Measurements from ENCODE around the gene TRIM38.
"Not testable (repeated sequence)": the region's sequence is repeated elsewhere in the genome, so short reads cannot be mapped to it uniquely, and the experiment has no call there.

TRIM38 gene

DNA sequence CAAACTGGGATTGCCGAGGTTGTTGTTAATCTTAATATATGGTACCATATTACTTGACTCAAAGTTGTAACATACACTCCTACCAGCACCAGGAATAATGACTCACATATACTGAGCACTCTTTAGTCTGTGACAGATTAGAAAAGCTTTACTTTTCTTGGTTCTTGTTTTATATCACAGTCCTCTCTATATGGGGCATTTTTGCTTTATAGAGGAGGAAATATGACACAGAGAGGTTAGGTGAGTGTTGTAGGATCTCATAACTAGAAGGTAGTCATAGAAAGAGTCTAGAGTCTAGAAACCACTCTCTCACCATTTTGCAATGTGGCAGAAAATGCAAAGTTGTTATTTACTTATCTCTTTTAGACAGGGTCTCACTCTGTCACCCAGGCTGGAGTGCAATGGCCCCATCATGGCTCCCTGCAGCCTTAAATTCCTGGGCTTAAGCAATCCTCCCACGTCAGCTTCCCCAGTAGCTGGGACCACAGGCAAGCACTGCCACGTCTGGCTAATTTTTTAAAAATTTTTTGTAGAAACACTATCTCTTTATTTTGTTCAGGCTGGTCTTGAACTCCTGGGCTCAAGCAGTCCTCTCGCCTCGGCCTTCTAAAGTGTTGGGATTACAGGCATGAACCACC is 13.4 kb downstream of the TRIM38 start:
- Histone ChIP-seq H3K9ac (ENCODE audit: low read depth, low read length) (no peak overlapping the region), H3K9me3 (ENCODE audit: insufficient read depth, low read depth, low read length) (no peaks in the 10 kb centered on the region), H3K4me1 (ENCODE audit: insufficient read depth, low read length) (peaks cover 3% of the 10 kb centered on the region; the same call in 1 of the 2 replicates), H3K27me3 (ENCODE audit: insufficient read depth, low read length) (no peaks in the 10 kb centered on the region), H3K4me3 (ENCODE audit: low read length) (no peak overlapping the region), H3K36me3 (ENCODE audit: insufficient read depth, low read depth, low read length) (peaks cover 9% of the 10 kb centered on the region; the same call in 1 of the 2 replicates), H3K27ac (ENCODE audit: low read length) (no peak overlapping the region)

GRCh38 chr6:25980935-25981334 is 18.3 kb downstream of the TRIM38 start:
- no peak overlapping the region for H3K4me3 ChIP-seq (ENCODE audit: low read length)
- H3K36me3 ChIP-seq (ENCODE audit: insufficient read depth, low read depth, low read length) = no peaks in the 10 kb centered on the region; the same call in 1 of the 2 replicates
- H3K4me1 ChIP-seq (ENCODE audit: insufficient read depth, low read length) = no peaks in the 10 kb centered on the region
- H3K9me3 ChIP-seq (ENCODE audit: insufficient read depth, low read depth, low read length) = no peaks in the 10 kb centered on the region
- H3K9ac ChIP-seq (ENCODE audit: low read depth, low read length) = no peak overlapping the region
- no peak overlapping the region for H3K27ac ChIP-seq (ENCODE audit: low read length)
- no peaks in the 10 kb centered on the region for H3K27me3 ChIP-seq (ENCODE audit: insufficient read depth, low read length)

- Histone ChIP-seq H3K27me3 (ENCODE audit: insufficient read depth, low read length) (no peaks in the 10 kb centered on the region), H3K9me3 (ENCODE audit: insufficient read depth, low read depth, low read length) (no peaks in the 10 kb centered on the region), H3K4me3 (ENCODE audit: low read length) (no peak overlapping the region), H3K4me1 (ENCODE audit: insufficient read depth, low read length) (no peaks in the 10 kb centered on the region), H3K36me3 (ENCODE audit: insufficient read depth, low read depth, low read length) (no peaks in the 10 kb centered on the region), H3K9ac (ENCODE audit: low read depth, low read length) (no peak overlapping the region), H3K27ac (ENCODE audit: low read length) (no peak overlapping the region)
Observed at GRCh38 chr6:25981568-25982263, 19.1 kb downstream of the TRIM38 start.

GRCh38 chr6:25984265-25984664 is 21.7 kb downstream of the TRIM38 start:
- H3K36me3 ChIP-seq (ENCODE audit: insufficient read depth, low read depth, low read length) = no peaks in the 10 kb centered on the region
- no peak overlapping the region for H3K9ac ChIP-seq (ENCODE audit: low read depth, low read length)

DNA sequence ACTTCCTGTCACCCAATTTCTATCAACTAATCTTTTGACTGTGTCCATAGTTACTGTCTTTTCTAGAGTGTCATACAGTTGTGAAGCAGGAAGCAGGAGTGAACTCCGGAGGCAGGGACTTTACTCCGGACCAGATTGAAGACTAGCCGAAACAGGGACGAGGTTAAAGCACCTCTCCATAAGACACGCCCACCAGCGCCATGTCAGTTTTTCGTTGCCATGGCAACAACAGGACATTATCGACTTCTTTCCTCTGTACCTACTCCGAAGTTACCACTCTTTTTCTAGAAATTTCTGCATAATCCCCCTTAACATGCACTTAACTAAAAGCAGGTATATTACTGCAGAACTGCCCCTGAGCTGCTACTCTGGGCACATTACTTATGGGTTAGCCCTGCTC is 25.2 kb downstream of the TRIM38 start:
- H3K4me1 ChIP-seq (ENCODE audit: insufficient read depth, low read length) = peaks cover under 1% of the 10 kb centered on the region; the same call in 1 of the 2 replicates
- H3K9me3 ChIP-seq (ENCODE audit: insufficient read depth, low read depth, low read length) = no peaks in the 10 kb centered on the region
- H3K27ac ChIP-seq (ENCODE audit: low read length) = no peak overlapping the region
- H3K4me3 ChIP-seq (ENCODE audit: low read length) = no peak overlapping the region
- no peaks in the 10 kb centered on the region for H3K36me3 ChIP-seq (ENCODE audit: insufficient read depth, low read depth, low read length)
- no peak overlapping the region for H3K9ac ChIP-seq (ENCODE audit: low read depth, low read length)
- H3K27me3 ChIP-seq (ENCODE audit: insufficient read depth, low read length) = no peaks in the 10 kb centered on the region

More at GRCh38 chr6:25984265-25984664, 21.7 kb downstream of the TRIM38 start:
- Histone ChIP-seq H3K27ac (ENCODE audit: low read length) (no peak overlapping the region), H3K9me3 (ENCODE audit: insufficient read depth, low read depth, low read length) (no peaks in the 10 kb centered on the region), H3K27me3 (ENCODE audit: insufficient read depth, low read length) (no peaks in the 10 kb centered on the region), H3K4me1 (ENCODE audit: insufficient read depth, low read length) (no peaks in the 10 kb centered on the region), H3K4me3 (ENCODE audit: low read length) (no peak overlapping the region)

- Histone ChIP-seq H3K27ac (ENCODE audit: low read length) (no peak overlapping the region), H3K27me3 (ENCODE audit: insufficient read depth, low read length) (no peaks in the 10 kb centered on the region), H3K4me1 (ENCODE audit: insufficient read depth, low read length) (peaks cover 5% of the 10 kb centered on the region), H3K9ac (ENCODE audit: low read depth, low read length) (no peak overlapping the region), H3K9me3 (ENCODE audit: insufficient read depth, low read depth, low read length) (no peaks in the 10 kb centered on the region), H3K4me3 (ENCODE audit: low read length) (no peak overlapping the region), H3K36me3 (ENCODE audit: insufficient read depth, low read depth, low read length) (no peaks in the 10 kb centered on the region)
Observed at GRCh38 chr6:25990172-25990873, 27.7 kb downstream of the TRIM38 start.

- peaks cover 10% of the 10 kb centered on the region for H3K4me1 ChIP-seq (ENCODE audit: insufficient read depth, low read length)
- peak overlapping the region; percentile 69; the same call in 1 of the 2 replicates for H3K9ac ChIP-seq (ENCODE audit: low read depth, low read length)
- H3K9me3 ChIP-seq (ENCODE audit: insufficient read depth, low read depth, low read length) = no peaks in the 10 kb centered on the region
- H3K36me3 ChIP-seq (ENCODE audit: insufficient read depth, low read depth, low read length) = no peaks in the 10 kb centered on the region
- no peaks in the 10 kb centered on the region for H3K27me3 ChIP-seq (ENCODE audit: insufficient read depth, low read length)
- no peak overlapping the region for H3K27ac ChIP-seq (ENCODE audit: low read length)
- H3K4me3 ChIP-seq (ENCODE audit: low read length) = peak overlapping the region; percentile 78
Observed at GRCh38 chr6:25991785-25992412, 29.3 kb downstream of the TRIM38 start.

- Histone ChIP-seq H3K9me3 (ENCODE audit: insufficient read depth, low read depth, low read length) (no peaks in the 10 kb centered on the region), H3K27ac (ENCODE audit: low read length) (no peak overlapping the region), H3K4me1 (ENCODE audit: insufficient read depth, low read length) (peaks cover 10% of the 10 kb centered on the region), H3K36me3 (ENCODE audit: insufficient read depth, low read depth, low read length) (no peaks in the 10 kb centered on the region; the same call in 1 of the 2 replicates), H3K27me3 (ENCODE audit: insufficient read depth, low read length) (no peaks in the 10 kb centered on the region), H3K9ac (ENCODE audit: low read depth, low read length) (peak overlapping the region; percentile 84), H3K4me3 (ENCODE audit: low read length) (peak overlapping the region; percentile 78)
Observed at GRCh38 chr6:25992413-25993340, 30.1 kb downstream of the TRIM38 start.

DNA sequence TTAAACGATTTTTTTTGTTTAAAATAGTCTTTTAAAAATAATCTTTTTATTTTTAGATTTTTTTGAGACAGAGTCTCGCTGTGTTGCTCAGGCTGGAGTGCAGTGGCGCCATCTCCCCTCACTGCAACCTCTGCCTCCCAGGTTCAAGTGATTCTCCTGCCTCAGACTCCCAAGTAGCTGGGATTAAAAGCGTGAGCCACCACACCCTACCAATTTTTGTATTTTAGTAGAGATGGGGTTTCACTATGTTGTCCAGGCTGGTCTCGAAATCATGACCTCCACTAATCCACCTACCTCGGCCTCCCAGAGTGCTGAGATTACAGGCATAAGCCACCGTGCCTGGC is 30.7 kb downstream of the TRIM38 start:
- H3K27me3 ChIP-seq (ENCODE audit: insufficient read depth, low read length); H3K9me3 ChIP-seq (ENCODE audit: insufficient read depth, low read depth, low read length); H3K27ac ChIP-seq (ENCODE audit: low read length); H3K9ac ChIP-seq (ENCODE audit: low read depth, low read length); H3K36me3 ChIP-seq (ENCODE audit: insufficient read depth, low read depth, low read length): not testable (repeated sequence)
- peak overlapping the region; percentile 78 for H3K4me3 ChIP-seq (ENCODE audit: low read length)
- peaks cover 10% of the 10 kb centered on the region for H3K4me1 ChIP-seq (ENCODE audit: insufficient read depth, low read length)

- no peaks in the 10 kb centered on the region for H3K9me3 ChIP-seq (ENCODE audit: insufficient read depth, low read depth, low read length)
- H3K4me1 ChIP-seq (ENCODE audit: insufficient read depth, low read length) = peaks cover 24% of the 10 kb centered on the region
- peaks cover 8% of the 10 kb centered on the region; the same call in 1 of the 2 replicates for H3K36me3 ChIP-seq (ENCODE audit: insufficient read depth, low read depth, low read length)
- no peaks in the 10 kb centered on the region for H3K27me3 ChIP-seq (ENCODE audit: insufficient read depth, low read length)
- no peak overlapping the region for H3K4me3 ChIP-seq (ENCODE audit: low read length)
- no peak overlapping the region for H3K27ac ChIP-seq (ENCODE audit: low read length)
- H3K9ac ChIP-seq (ENCODE audit: low read depth, low read length) = 0 out of 2 replicates have a peak overlapping the region, but pooled peaks have one; percentile 27
Observed at GRCh38 chr6:25995507-25995906, 32.9 kb downstream of the TRIM38 start.

GRCh38 chr6:25997921-25998320 is 35.3 kb downstream of the TRIM38 start:
- H3K36me3 ChIP-seq (ENCODE audit: insufficient read depth, low read depth, low read length) = peaks cover 8% of the 10 kb centered on the region; the same call in 1 of the 2 replicates
- peaks cover 27% of the 10 kb centered on the region for H3K4me1 ChIP-seq (ENCODE audit: insufficient read depth, low read length)
- no peak overlapping the region for H3K27ac ChIP-seq (ENCODE audit: low read length)
- H3K4me3 ChIP-seq (ENCODE audit: low read length) = no peak overlapping the region
- H3K9me3 ChIP-seq (ENCODE audit: insufficient read depth, low read depth, low read length) = no peaks in the 10 kb centered on the region
- no peak overlapping the region for H3K9ac ChIP-seq (ENCODE audit: low read depth, low read length)
- H3K27me3 ChIP-seq (ENCODE audit: insufficient read depth, low read length) = no peaks in the 10 kb centered on the region

All from iPS-20b (cell line).